Muscle of arm (tissue), 12 donors: ENCODE measurements around the gene TLX3. TPM values are rescaled to one million over a fixed set of nuclear protein-coding genes. Genes with fewer than 3 reads are reported as not detected.

Source experiments
- DNase-seq: peaks from one replicate; pipeline ENCODE4 v3.0.0-alpha.2; 2013
- polyA plus RNA-seq, 12 donors: library from polyadenylated mRNA; unstranded; fragments of 120-200 nt; gene quantifications; one replicate each; pipeline ENCODE4 v1.2.1, GENCODE V29; 2013; ENCODE audit not compliant: insufficient read length in 12 of 12

The TLX3 gene
- polyA plus RNA-seq, 12 donors = not detected

- no peak for DNase-seq
These were observed 8.7 kb upstream of the TLX3 start for GRCh38 chr5:171300358-171300757.

DNA sequence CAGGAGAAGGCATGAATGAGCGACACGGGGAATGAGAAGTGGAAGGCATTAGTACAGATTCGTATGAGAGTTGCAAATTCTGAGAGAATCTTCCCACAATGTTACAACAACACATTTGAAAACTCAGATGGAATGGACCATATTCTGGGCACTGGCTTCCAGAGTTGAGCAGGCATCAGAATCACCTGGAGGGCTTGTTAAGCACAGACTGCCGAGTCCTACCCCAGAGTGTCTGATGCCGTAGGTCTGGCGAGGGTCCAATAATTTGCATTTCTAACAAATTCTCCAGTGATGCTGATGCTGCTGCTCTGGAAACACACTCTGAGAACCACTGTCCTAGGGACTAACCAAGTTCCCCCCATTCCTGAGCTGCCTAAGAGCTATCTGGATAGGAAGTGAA is 2.9 kb upstream of the TLX3 start:
- DNase-seq = no peak

DNA sequence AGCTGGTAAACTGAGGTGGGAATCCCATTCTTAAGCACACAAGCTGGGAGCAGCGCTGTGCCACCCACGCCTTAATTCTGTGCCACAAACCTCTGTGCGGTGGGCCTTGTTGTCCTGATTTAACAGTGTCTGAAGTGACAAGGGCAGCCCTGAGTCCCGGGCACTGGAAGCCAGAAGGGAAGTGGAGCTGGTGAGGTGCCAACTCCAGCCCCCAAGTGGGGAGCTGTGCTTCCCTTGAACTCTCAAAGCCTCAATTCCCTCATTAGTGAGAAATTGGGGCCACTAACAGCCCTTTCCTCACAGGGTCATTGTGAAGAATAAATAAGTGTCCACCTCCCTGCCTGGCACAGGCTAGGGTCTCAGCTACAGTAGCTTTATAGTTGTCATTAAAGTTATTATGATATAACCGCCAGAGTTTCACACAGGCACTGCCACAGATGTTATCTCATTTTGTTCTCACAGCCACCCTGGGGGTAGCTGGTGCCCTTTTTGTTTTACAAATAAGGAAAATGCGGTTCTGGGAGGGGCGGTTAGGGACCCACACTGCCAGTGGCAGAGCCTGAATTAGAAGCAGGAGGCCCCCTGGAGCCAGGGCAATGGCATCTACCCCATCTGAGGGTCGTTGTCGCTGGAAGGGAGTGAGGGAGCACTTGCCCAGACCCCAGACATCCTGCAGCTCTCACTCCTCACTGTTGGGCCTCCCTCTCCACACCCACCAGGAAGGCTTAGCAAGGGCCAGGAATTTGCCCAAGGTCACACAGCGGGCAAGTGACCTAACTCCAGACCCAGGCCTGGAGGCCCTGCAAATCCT is 2.1 kb upstream of the TLX3 start:
- DNase-seq = no peak

- no peak for DNase-seq
These were observed 1.1 kb upstream of the TLX3 start for GRCh38 chr5:171307789-171308452.

DNA sequence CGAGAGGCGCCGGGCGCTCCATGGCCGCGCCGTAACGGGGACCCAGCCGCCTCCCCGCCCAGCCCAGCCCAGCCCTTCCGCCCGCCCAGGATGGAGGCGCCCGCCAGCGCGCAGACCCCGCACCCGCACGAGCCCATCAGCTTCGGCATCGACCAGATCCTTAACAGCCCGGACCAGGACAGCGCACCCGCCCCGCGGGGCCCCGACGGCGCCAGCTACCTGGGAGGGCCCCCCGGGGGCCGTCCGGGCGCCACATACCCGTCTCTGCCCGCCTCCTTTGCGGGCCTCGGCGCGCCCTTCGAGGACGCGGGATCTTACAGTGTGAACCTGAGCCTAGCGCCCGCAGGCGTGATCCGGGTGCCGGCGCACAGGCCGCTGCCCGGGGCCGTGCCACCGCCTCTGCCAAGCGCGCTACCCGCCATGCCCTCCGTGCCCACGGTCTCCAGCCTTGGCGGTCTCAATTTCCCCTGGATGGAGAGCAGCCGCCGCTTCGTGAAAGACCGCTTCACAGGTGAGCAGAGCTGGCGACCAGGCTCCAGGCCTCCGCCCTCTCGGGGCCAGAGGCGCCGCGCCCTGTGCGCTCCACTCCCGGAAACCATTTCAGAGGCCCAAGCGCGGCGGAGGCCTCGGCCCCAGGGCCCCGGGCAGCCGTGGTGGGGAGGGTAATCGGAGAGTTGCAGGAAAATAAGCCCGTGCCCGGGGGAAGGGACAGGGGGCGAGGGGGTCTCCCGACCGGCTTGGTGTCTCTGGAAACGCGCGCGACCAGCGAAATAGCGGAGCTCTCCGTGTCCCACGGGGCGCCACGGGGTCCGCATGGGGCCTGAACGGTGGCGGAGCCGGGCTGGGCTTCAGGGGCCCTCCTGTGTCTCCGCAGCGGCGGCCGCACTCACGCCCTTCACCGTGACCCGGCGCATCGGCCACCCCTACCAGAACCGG is 496 bp downstream of the TLX3 start:
- DNase-seq = no peak

- DNase-seq = no peak
These were observed 1.3 kb downstream of the TLX3 start for GRCh38 chr5:171310212-171310818.

DNA sequence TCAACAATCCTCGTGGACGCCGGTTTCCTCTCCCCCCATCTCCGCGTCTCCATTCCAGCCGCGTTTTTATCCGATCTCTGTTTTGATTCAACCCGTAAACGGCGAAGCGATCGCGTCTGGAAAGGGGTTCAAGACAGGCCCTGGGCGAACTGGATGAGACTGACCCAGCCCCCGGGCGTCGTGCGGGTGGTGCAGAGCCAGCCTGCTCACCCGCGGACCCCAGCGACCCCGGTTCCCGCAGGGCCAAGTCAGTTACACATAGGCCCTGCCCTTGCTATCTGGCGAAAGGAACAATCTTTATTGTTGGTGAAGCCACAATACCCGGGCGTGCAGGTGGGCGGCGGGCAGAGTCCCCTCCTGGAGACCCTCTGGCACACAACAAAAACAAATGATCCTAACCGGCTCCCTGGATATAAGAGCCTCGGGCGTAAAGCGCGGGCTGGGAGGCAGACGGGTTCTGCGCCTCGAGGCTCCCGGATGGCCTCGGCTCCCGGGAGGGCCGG is 1.8 kb downstream of the TLX3 start:
- DNase-seq = no peak

DNA sequence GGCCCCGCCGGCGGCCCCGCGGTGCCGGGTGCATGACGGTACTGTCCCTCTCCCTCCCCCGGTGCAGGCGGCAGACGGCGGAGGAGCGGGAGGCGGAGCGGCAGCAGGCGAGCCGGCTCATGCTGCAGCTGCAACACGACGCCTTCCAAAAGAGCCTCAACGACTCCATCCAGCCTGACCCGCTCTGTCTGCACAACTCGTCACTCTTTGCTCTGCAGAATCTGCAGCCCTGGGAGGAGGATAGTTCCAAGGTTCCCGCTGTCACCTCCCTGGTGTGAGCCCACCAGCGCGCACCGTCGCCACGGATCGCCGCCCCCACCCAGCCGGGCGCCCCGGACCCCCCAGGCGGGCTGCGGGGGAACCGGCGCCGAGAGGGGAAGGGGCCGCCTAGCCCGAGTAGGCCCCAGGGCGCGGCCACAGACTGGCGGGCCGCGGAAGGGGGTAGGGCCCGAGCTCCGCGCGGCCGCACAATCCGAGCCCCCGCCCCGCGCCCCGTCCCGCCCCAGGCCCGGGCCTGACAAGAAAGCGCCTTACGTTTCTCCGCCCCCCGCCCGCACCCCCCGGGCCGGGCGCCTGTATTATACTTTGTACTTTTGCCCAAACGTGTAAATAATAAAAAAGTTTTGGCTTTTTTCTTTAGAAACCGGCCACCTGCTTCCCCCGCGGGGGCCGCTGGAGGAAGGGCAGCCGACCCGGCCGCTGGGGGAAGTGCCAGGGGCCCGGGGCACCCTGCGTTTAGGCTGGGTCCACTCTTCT is 2.5 kb downstream of the TLX3 start:
- peak; percentile 57 for DNase-seq

- no peak for DNase-seq
These were observed 3.3 kb downstream of the TLX3 start for GRCh38 chr5:171312129-171312974.

GRCh38 chr5:171313481-171314206 is 4.6 kb downstream of the TLX3 start:
- DNase-seq = no peak

DNA sequence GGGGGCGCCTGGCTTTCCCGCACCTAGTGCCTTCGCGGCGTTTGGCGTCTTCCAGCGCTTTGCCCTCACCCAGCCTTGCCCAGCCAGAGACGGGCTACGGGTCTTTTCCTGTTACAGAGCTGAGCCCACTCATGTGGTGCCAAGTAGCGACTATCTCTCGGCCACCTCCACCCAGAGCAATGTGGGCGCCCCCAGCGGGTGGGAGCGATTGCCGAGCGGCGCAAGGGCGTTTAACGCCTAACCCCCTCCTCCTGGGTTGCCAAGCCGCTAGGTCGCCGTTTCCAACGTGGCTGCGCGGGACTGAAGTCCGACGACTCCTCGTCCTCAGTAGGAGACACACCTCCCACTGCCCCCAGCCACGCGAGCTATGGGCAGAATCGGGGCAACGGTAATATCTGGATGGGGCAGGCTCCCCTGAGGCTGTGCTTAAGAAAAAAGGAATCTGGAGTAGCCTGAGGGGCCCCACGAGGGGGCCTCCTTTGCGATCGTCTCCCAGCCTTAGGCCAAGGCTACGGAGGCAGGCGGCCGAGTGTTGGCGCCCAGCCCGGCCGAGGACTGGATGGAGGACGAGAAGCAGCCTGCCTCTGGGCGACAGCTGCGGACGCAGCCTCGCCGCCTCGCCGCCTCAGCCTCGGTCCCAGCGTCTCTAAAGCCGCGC is 5.8 kb downstream of the TLX3 start:
- peak; percentile 59 for DNase-seq

DNA sequence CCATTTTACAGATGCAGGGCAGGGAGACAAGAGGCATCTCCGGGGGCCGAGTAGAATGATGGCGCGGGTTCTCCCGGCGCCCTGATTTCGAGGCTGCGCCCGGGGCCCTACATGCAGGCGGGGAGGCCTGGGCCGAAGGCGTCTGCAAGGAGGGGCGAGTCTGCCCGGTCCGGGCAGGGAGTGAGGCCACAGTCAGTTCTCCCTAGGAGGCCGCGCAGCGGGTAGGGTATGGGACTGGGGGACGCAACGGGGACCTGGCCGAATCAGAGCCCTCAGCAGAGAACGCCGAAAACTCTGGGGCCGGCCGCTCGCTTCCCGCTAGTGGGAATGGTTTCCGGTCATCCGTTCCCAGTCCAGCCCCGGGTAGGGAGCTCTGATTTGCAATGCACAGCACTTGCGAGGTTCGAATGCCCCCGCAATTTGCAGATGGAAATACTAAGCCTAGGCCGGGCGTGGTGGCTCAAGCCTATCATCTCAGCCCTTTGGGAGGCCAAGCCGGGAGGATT is 6.4 kb downstream of the TLX3 start:
- no peak for DNase-seq

GRCh38 chr5:171315925-171316257 is 6.8 kb downstream of the TLX3 start:
- no peak for DNase-seq

DNA sequence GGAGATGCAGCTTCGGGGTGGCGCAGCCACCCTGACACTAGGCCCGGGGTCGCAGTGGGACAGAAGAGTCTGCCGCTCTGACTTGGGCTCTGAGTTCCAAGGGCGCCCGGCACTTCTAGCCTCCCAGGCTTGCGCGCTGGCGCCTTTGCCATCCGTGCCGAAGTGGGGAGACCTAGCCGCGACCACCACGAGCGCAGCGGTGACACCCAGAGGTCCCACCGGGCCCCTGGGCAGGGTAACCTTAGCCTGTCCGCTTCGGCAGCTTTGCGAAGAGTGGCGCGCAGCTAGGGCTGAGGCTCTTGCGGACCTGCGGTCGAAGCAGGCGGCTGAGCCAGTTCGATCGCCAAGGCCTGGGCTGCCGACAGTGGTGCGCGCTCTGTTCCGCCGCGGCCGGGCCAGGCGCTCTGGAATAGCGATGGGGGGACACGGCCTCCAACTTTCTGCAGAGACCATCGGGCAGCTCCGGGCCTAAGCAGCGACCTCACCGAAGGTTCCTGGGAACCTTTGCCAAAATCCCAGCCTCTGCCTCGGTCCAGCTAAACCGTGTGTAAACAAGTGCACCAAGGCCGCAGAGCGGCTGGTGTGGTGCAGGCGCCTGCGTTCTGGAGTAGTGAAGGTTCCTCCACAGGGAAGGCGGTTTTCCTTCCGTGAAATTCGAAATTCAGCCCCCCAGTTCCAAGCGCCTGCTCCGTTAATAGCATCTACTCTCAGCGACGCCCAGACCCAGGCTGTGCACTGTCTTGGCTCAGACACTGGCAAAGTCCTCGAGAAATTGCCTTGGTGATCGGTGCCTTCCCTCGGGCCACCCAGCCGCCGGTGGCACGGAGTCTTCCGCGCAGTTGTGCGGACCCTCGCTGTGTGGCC is 7.4 kb downstream of the TLX3 start:
- DNase-seq = no peak

- DNase-seq = no peak
These were observed 8.2 kb downstream of the TLX3 start for GRCh38 chr5:171317230-171317629.

DNA sequence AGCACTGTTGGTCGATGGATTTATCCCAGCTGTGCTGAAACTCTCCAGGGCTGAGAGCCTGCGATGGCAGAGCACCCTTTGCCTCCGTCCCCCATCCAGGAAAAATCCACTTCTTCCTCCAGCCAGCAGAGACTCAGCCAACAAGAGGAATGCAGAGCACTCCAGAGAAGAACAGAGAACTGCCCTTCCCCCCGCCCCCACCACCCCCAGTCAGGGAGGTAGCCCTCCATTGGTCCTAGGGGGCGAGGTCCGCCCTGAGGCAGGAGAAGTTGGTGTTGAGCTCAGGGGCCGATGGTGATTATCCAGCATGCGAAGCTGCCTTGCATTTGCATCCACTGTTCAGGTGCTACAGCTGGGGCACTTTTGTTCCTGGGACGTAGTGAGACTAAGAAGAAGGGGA is 9.0 kb downstream of the TLX3 start:
- DNase-seq = no peak

- DNase-seq = no peak
These were observed 12.4 kb downstream of the TLX3 start for GRCh38 chr5:171321447-171321846.

DNA sequence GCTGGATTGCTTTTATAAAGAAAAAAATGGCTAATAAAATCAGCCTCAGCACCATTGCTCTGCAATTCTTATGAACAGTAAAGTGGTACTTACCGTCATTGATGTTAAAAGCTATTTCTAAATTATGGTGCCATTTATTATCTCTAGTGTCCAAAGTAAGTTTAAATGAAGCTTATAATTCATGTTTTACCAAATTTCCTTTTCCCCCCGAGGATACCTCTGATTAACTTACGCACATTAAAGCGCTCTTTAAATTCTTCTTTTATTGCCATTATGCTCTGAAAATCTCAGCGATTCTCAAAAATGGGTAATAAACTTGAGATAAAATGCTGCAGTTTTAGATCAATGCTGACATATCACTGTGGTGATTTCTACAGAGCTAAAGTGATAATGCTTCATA is 13.5 kb downstream of the TLX3 start:
- DNase-seq = no peak
